ENCODE results near the gene AGBL1. TPM values are rescaled to one million over a fixed set of nuclear protein-coding genes. Genes with fewer than 3 reads are reported as not detected.

AGBL1 gene
- total RNA-seq, 1 experiment from 2014 or later = not detected

DNA sequence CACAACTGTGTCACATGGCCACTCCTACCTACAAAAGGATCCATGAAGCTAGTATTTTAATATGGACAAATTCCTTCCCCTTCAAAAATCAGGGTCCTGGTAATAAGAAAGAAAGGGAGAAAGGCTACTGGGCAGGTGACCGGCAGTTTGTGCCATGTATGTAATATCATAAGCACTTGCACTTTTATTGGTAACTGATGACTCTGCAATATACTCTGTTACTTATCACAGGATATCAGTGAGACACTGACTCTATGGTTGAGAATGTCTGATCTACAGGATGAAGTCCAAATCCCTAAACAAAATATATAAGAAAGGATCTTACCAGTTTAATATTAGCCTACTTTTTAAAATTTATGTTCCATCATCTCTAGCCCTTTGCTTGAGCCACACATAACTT, 315.2 kb downstream of the AGBL1 start:
- BruUV-seq (replicated peaks) = no TSS peak
- Histone ChIP-seq H3K9me3 (ENCODE audit: low read depth, low read length, poor library complexity, severe bottlenecking) (peaks cover 6% of the 10 kb centered on the region), H3K36me3 (ENCODE audit: insufficient read depth, low read length, poor library complexity, severe bottlenecking) (no peaks in the 10 kb centered on the region), H3K4me3 (ENCODE audit: low read depth, low read length, poor library complexity, severe bottlenecking) (no peak overlapping the region), H3K27ac (ENCODE audit: low read depth, low read length, poor library complexity, severe bottlenecking) (no peak overlapping the region), H3K27me3 (replicated peaks; ENCODE audit: insufficient read depth, low read depth, low read length, poor library complexity) (no peaks in the 10 kb centered on the region), H3K4me1 (ENCODE audit: insufficient read depth, low read length, poor library complexity, severe bottlenecking) (no peaks in the 10 kb centered on the region)
- ChIA-PET POLR2A (ENCODE audit: low non-redundant PET) (no interaction called here), CTCF (no interaction called here)
- intact Hi-C loops (cut with micrococcal nuclease; ENCODE audit: unreplicated experiment) = no loop called here
- TF ChIP-seq, protein P1, sequence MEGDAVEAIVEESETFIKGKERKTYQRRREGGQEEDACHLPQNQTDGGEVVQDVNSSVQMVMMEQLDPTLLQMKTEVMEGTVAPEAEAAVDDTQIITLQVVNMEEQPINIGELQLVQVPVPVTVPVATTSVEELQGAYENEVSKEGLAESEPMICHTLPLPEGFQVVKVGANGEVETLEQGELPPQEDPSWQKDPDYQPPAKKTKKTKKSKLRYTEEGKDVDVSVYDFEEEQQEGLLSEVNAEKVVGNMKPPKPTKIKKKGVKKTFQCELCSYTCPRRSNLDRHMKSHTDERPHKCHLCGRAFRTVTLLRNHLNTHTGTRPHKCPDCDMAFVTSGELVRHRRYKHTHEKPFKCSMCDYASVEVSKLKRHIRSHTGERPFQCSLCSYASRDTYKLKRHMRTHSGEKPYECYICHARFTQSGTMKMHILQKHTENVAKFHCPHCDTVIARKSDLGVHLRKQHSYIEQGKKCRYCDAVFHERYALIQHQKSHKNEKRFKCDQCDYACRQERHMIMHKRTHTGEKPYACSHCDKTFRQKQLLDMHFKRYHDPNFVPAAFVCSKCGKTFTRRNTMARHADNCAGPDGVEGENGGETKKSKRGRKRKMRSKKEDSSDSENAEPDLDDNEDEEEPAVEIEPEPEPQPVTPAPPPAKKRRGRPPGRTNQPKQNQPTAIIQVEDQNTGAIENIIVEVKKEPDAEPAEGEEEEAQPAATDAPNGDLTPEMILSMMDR (conservative IDR thresholded peaks at IDR 0.05; ENCODE audit: low read depth, low read length) = no peak
- no peak for DNase-seq (ENCODE audit: low spot score)

DNA sequence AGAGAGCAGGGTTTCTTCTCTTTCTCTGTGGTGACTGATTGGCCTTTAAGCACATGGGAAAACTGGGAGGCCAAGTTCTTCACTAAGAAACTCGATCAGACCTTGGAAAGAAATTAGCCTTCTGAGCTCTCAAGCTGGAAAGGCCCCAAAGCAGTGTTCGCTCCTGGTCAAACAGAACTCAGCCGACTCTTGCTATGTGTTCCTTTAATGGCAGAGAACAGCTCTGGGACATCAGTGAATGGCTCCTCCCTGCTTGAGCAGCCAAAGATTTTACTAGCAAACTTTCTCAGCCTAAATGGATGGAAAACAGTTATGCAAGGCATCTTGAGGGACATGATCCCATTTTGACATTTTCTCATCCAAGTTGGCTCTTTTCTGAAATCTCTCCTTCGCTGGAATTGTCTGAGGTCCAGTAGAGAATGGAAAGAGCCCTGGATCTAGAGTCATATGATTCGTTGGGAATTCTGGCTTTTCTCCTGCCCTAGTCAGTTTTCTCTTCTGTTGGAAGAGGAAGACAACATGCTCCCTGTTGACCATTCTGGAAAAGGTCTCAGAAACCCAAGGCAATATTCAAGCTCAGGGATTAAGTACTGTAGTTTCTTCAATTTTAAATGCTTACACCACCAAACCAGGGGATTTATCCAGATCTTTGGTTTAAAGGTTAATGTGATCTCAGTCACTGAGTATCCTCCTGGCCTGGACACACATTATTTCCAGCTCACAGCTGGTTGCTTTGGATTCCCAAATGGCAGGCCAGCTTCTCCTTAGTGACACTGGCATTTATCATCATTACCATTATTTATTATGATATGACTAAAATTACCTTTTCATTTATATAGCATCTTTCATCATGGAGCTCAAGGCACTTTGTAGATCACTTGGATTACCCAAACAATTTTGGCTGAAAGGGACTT, 319.6 kb downstream of the AGBL1 start:
- Histone ChIP-seq H3K4me1 (ENCODE audit: insufficient read depth, low read length, poor library complexity, severe bottlenecking) (no peaks in the 10 kb centered on the region), H3K4me3 (ENCODE audit: low read depth, low read length, poor library complexity, severe bottlenecking) (no peak overlapping the region), H3K36me3 (ENCODE audit: insufficient read depth, low read length, poor library complexity, severe bottlenecking) (no peaks in the 10 kb centered on the region), H3K27ac (ENCODE audit: low read depth, low read length, poor library complexity, severe bottlenecking) (no peak overlapping the region), H3K9me3 (ENCODE audit: low read depth, low read length, poor library complexity, severe bottlenecking) (peaks cover 6% of the 10 kb centered on the region), H3K27me3 (replicated peaks; ENCODE audit: insufficient read depth, low read depth, low read length, poor library complexity) (no peaks in the 10 kb centered on the region)
- intact Hi-C loops (cut with micrococcal nuclease; ENCODE audit: unreplicated experiment) = no loop called here
- ChIA-PET CTCF (no interaction called here), POLR2A (ENCODE audit: low non-redundant PET) (no interaction called here)
- DNase-seq (ENCODE audit: low spot score) = no peak
- no TSS peak for BruUV-seq (replicated peaks)
- TF ChIP-seq, protein P1 (conservative IDR thresholded peaks at IDR 0.05; ENCODE audit: low read depth, low read length) = no peak
- TF ChIP-seq EZH2 (IDR thresholded peaks at IDR 0.05; ENCODE audit: borderline replicate concordance, low read depth, low read length, poor library complexity, severe bottlenecking) = no peak

DNA sequence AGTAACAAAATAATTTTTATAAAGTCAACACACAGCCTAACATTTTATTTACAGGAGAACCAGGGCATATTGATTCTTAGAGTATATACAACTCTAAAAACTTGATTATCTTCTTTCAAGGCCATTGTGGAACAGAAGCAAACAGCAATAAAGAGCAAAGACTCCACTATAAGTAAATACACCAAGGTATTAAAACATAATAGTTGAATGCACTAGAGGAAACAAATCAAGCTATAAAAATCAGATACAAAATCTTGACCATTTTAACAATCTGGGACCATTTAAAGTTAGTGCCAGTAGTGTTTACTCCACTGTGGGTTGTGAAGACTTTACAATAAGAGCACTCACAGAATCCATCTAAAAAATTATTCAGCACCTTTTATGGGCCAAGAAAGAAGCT, 323.6 kb downstream of the AGBL1 start:
- Histone ChIP-seq H3K4me3 (ENCODE audit: low read depth, low read length, poor library complexity, severe bottlenecking) (no peak overlapping the region), H3K9me3 (ENCODE audit: low read depth, low read length, poor library complexity, severe bottlenecking) (peaks cover 6% of the 10 kb centered on the region), H3K27me3 (replicated peaks; ENCODE audit: insufficient read depth, low read depth, low read length, poor library complexity) (no peaks in the 10 kb centered on the region), H3K36me3 (ENCODE audit: insufficient read depth, low read length, poor library complexity, severe bottlenecking) (no peaks in the 10 kb centered on the region), H3K4me1 (ENCODE audit: insufficient read depth, low read length, poor library complexity, severe bottlenecking) (no peaks in the 10 kb centered on the region), H3K27ac (ENCODE audit: low read depth, low read length, poor library complexity, severe bottlenecking) (no peak overlapping the region)
- no TSS peak for BruUV-seq (replicated peaks)
- TF ChIP-seq, protein P1 (conservative IDR thresholded peaks at IDR 0.05; ENCODE audit: low read depth, low read length) = no peak
- no peak for TF ChIP-seq EZH2 (IDR thresholded peaks at IDR 0.05; ENCODE audit: borderline replicate concordance, low read depth, low read length, poor library complexity, severe bottlenecking)
- ChIA-PET CTCF (no interaction called here), POLR2A (ENCODE audit: low non-redundant PET) (no interaction called here)
- intact Hi-C loops (cut with micrococcal nuclease; ENCODE audit: unreplicated experiment) = no loop called here
- DNase-seq (ENCODE audit: low spot score) = no peak
